ENCODE measurements around the gene ERGIC1.

The ERGIC1 gene

DNA sequence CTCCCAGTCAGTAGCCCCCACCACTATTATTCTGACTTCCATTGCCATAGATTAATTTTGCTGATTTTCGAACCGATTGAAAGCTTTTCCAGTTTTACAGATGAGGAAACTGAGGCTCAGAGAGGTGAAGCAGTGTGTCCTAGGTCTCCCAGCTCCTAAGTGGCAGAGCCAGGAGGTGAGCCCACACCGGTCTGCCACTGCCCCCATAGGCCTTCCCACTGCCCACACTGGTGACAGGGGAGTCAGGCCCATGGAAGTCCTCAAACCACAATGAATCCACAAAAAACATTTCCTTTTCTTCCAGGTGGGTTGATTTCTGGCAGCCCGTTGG lies 70.2 kb downstream of the ERGIC1 start:
- Histone ChIP-seq H3K27ac (ENCODE audit: low read depth, low read length) (peak overlapping the region; percentile 90), H3K36me3 (ENCODE audit: control insufficient read depth in 5 of 5, insufficient read depth in 5 of 5, low read length in 5 of 5) (peaks cover 0 to 25% (median 10%) of the 10 kb centered on the region in 5 donors), H3K4me3 (ENCODE audit: low read depth in 1 of 5, low read length in 5 of 5) (no peak overlapping the region), H3K4me1 (ENCODE audit: control insufficient read depth in 5 of 5, insufficient read depth in 5 of 5, low read length in 5 of 5) (peaks cover 4 to 44% (median 34%) of the 10 kb centered on the region in 5 donors), H3K9me3 (ENCODE audit: control insufficient read depth in 5 of 5, low read length in 5 of 5) (no peaks in the 10 kb centered on the region), H3K9ac (ENCODE audit: low read length in 5 of 5) (peak overlapping the region in 2 of 5 donors; percentile 66 to 75), H3K27me3 (ENCODE audit: control insufficient read depth in 5 of 5, insufficient read depth in 4 of 5, low read length in 5 of 5) (no peaks in the 10 kb centered on the region)

DNA sequence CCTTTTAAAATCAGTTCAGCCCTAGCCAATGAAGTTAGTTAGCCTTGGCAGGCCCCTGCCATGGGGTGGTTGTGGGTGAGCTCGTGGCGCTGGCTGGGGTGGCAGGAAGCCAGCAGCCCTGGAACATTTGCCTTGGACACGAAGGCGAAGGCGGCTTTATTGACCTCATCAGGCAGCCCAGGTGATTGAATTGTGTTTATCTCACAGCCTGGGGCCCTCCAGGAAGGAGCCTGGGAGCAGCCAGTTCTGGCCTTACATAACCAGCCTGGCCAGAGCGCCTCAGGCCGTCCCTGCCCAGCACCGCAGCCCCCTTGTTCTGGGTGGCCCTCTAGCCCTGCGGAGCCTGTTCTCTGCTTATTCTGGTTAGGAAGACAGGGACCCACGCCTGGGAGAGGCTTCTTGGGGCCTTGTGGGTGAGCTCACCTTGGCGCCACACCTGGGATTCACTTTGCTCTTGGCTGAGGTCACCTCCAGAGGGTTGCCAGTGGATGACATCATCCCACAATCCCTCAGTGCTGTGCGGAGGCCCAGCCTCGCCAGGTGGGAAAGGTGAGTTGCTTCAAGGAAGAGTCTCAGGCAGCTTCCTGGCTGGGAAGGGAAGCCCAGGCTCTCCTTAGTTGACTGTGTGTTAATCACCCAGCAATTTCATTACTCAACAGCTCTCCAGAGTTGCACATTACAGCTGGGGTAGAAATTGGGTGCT lies 70.7 kb downstream of the ERGIC1 start:
- Histone ChIP-seq H3K4me1 (ENCODE audit: control insufficient read depth in 5 of 5, insufficient read depth in 5 of 5, low read length in 5 of 5) (peaks cover 4 to 44% (median 34%) of the 10 kb centered on the region in 5 donors), H3K36me3 (ENCODE audit: control insufficient read depth in 5 of 5, insufficient read depth in 5 of 5, low read length in 5 of 5) (peaks cover 0 to 24% (median 11%) of the 10 kb centered on the region in 5 donors), H3K4me3 (ENCODE audit: low read depth in 1 of 5, low read length in 5 of 5) (peak overlapping the region in 1 of 5 donors; percentile 11)

GRCh38 chr5:172905346-172906140 lies 71.5 kb downstream of the ERGIC1 start:
- Histone ChIP-seq H3K36me3 (ENCODE audit: control insufficient read depth in 5 of 5, insufficient read depth in 5 of 5, low read length in 5 of 5) (peaks cover 0 to 23% (median 12%) of the 10 kb centered on the region in 5 donors), H3K27ac (ENCODE audit: low read depth, low read length) (peak overlapping the region; percentile 90), H3K4me1 (ENCODE audit: control insufficient read depth in 5 of 5, insufficient read depth in 5 of 5, low read length in 5 of 5) (peaks cover 4 to 44% (median 34%) of the 10 kb centered on the region in 5 donors), H3K9ac (ENCODE audit: low read length in 5 of 5) (peak overlapping the region in 2 of 5 donors; percentile 71 to 75), H3K27me3 (ENCODE audit: control insufficient read depth in 5 of 5, insufficient read depth in 4 of 5, low read length in 5 of 5) (no peaks in the 10 kb centered on the region), H3K4me3 (ENCODE audit: low read depth in 1 of 5, low read length in 5 of 5) (peak overlapping the region in 1 of 5 donors; percentile 11), H3K9me3 (ENCODE audit: control insufficient read depth in 5 of 5, low read length in 5 of 5) (no peaks in the 10 kb centered on the region)

More for the DNA sequence above, 70.7 kb downstream of the ERGIC1 start:
- Histone ChIP-seq H3K9me3 (ENCODE audit: control insufficient read depth in 5 of 5, low read length in 5 of 5) (no peaks in the 10 kb centered on the region), H3K27ac (ENCODE audit: low read depth, low read length) (peak overlapping the region; percentile 90), H3K27me3 (ENCODE audit: control insufficient read depth in 5 of 5, insufficient read depth in 4 of 5, low read length in 5 of 5) (no peaks in the 10 kb centered on the region), H3K9ac (ENCODE audit: low read length in 5 of 5) (peak overlapping the region in 4 of 5 donors; percentile 52 to 75 (median 68))

- H3K27ac ChIP-seq (ENCODE audit: low read depth, low read length): no peak overlapping the region
- peaks cover 4 to 47% (median 41%) of the 10 kb centered on the region in 5 donors for H3K4me1 ChIP-seq (ENCODE audit: control insufficient read depth in 5 of 5, insufficient read depth in 5 of 5, low read length in 5 of 5)
- no peaks in the 10 kb centered on the region for H3K27me3 ChIP-seq (ENCODE audit: control insufficient read depth in 5 of 5, insufficient read depth in 4 of 5, low read length in 5 of 5)
- no peak overlapping the region for H3K4me3 ChIP-seq (ENCODE audit: low read depth in 1 of 5, low read length in 5 of 5)
- no peaks in the 10 kb centered on the region for H3K9me3 ChIP-seq (ENCODE audit: control insufficient read depth in 5 of 5, low read length in 5 of 5)
- peaks cover 0 to 23% (median 9%) of the 10 kb centered on the region in 5 donors for H3K36me3 ChIP-seq (ENCODE audit: control insufficient read depth in 5 of 5, insufficient read depth in 5 of 5, low read length in 5 of 5)
- H3K9ac ChIP-seq (ENCODE audit: low read length in 5 of 5): no peak overlapping the region
These were observed 72.4 kb downstream of the ERGIC1 start for GRCh38 chr5:172906436-172906835.

GRCh38 chr5:172906888-172907287 lies 72.8 kb downstream of the ERGIC1 start:
- Histone ChIP-seq H3K4me1 (ENCODE audit: control insufficient read depth in 5 of 5, insufficient read depth in 5 of 5, low read length in 5 of 5) (peaks cover 4 to 50% (median 39%) of the 10 kb centered on the region in 5 donors), H3K27me3 (ENCODE audit: control insufficient read depth in 5 of 5, insufficient read depth in 4 of 5, low read length in 5 of 5) (no peaks in the 10 kb centered on the region), H3K9me3 (ENCODE audit: control insufficient read depth in 5 of 5, low read length in 5 of 5) (no peaks in the 10 kb centered on the region), H3K36me3 (ENCODE audit: control insufficient read depth in 5 of 5, insufficient read depth in 5 of 5, low read length in 5 of 5) (peaks cover 0 to 22% (median 9%) of the 10 kb centered on the region in 5 donors), H3K27ac (ENCODE audit: low read depth, low read length) (no peak overlapping the region), H3K9ac (ENCODE audit: low read length in 5 of 5) (no peak overlapping the region), H3K4me3 (ENCODE audit: low read depth in 1 of 5, low read length in 5 of 5) (no peak overlapping the region)

DNA sequence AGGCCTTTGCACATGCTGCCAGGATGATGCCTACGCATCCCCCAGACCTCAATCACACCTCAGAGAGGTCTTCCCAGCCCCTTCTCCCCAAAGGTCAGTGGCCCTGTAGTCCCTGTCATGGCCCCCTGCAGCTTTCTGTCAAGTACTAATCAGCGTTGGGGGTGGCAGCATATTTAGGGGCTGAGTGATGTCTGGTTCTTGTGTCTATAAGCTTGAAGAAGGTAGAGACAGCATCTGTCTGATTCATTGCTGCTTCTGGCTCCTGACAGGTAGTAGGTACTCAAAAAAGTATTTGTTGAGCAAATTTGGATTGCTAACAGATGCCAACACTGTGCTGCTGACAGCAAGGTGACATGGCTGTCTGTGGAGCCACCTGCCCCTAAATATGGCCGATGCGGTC lies 73.6 kb downstream of the ERGIC1 start:
- H3K27ac ChIP-seq (ENCODE audit: low read depth, low read length): no peak overlapping the region
- no peak overlapping the region for H3K4me3 ChIP-seq (ENCODE audit: low read depth in 1 of 5, low read length in 5 of 5)
- peaks cover 0 to 20% (median 8%) of the 10 kb centered on the region in 5 donors for H3K36me3 ChIP-seq (ENCODE audit: control insufficient read depth in 5 of 5, insufficient read depth in 5 of 5, low read length in 5 of 5)
- H3K4me1 ChIP-seq (ENCODE audit: control insufficient read depth in 5 of 5, insufficient read depth in 5 of 5, low read length in 5 of 5): peaks cover 4 to 42% (median 32%) of the 10 kb centered on the region in 5 donors
- H3K27me3 ChIP-seq (ENCODE audit: control insufficient read depth in 5 of 5, insufficient read depth in 4 of 5, low read length in 5 of 5): no peaks in the 10 kb centered on the region
- no peaks in the 10 kb centered on the region for H3K9me3 ChIP-seq (ENCODE audit: control insufficient read depth in 5 of 5, low read length in 5 of 5)
- H3K9ac ChIP-seq (ENCODE audit: low read length in 5 of 5): no peak overlapping the region

GRCh38 chr5:172908662-172909061 lies 74.6 kb downstream of the ERGIC1 start:
- Histone ChIP-seq H3K4me1 (ENCODE audit: control insufficient read depth in 5 of 5, insufficient read depth in 5 of 5, low read length in 5 of 5) (peaks cover 4 to 33% (median 24%) of the 10 kb centered on the region in 5 donors), H3K9ac (ENCODE audit: low read length in 5 of 5) (no peak overlapping the region), H3K4me3 (ENCODE audit: low read depth in 1 of 5, low read length in 5 of 5) (no peak overlapping the region), H3K27ac (ENCODE audit: low read depth, low read length) (no peak overlapping the region), H3K36me3 (ENCODE audit: control insufficient read depth in 5 of 5, insufficient read depth in 5 of 5, low read length in 5 of 5) (peaks cover 0 to 29% (median 17%) of the 10 kb centered on the region in 5 donors), H3K9me3 (ENCODE audit: control insufficient read depth in 5 of 5, low read length in 5 of 5) (no peaks in the 10 kb centered on the region), H3K27me3 (ENCODE audit: control insufficient read depth in 5 of 5, insufficient read depth in 4 of 5, low read length in 5 of 5) (no peaks in the 10 kb centered on the region)

GRCh38 chr5:172909931-172910502 lies 76.0 kb downstream of the ERGIC1 start:
- Histone ChIP-seq H3K9me3 (ENCODE audit: control insufficient read depth in 5 of 5, low read length in 5 of 5) (no peaks in the 10 kb centered on the region), H3K36me3 (ENCODE audit: control insufficient read depth in 5 of 5, insufficient read depth in 5 of 5, low read length in 5 of 5) (peaks cover 0 to 37% (median 24%) of the 10 kb centered on the region in 5 donors), H3K4me1 (ENCODE audit: control insufficient read depth in 5 of 5, insufficient read depth in 5 of 5, low read length in 5 of 5) (peaks cover 3 to 19% (median 10%) of the 10 kb centered on the region in 5 donors), H3K9ac (ENCODE audit: low read length in 5 of 5) (no peak overlapping the region), H3K27me3 (ENCODE audit: control insufficient read depth in 5 of 5, insufficient read depth in 4 of 5, low read length in 5 of 5) (no peaks in the 10 kb centered on the region), H3K4me3 (ENCODE audit: low read depth in 1 of 5, low read length in 5 of 5) (no peak overlapping the region), H3K27ac (ENCODE audit: low read depth, low read length) (no peak overlapping the region)

- no peak overlapping the region for H3K9ac ChIP-seq (ENCODE audit: low read length in 5 of 5)
- no peak overlapping the region for H3K4me3 ChIP-seq (ENCODE audit: low read depth in 1 of 5, low read length in 5 of 5)
- peak overlapping the region; percentile 27 for H3K27ac ChIP-seq (ENCODE audit: low read depth, low read length)
- peaks cover 0 to 11% (median 3%) of the 10 kb centered on the region in 5 donors for H3K4me1 ChIP-seq (ENCODE audit: control insufficient read depth in 5 of 5, insufficient read depth in 5 of 5, low read length in 5 of 5)
- peaks cover 0 to 45% (median 34%) of the 10 kb centered on the region in 5 donors for H3K36me3 ChIP-seq (ENCODE audit: control insufficient read depth in 5 of 5, insufficient read depth in 5 of 5, low read length in 5 of 5)
- no peaks in the 10 kb centered on the region for H3K9me3 ChIP-seq (ENCODE audit: control insufficient read depth in 5 of 5, low read length in 5 of 5)
- no peaks in the 10 kb centered on the region for H3K27me3 ChIP-seq (ENCODE audit: control insufficient read depth in 5 of 5, insufficient read depth in 4 of 5, low read length in 5 of 5)
These were observed 77.0 kb downstream of the ERGIC1 start for GRCh38 chr5:172910828-172911627.

Data from subcutaneous abdominal adipose tissue (tissue), 5 donors.